Measurements from ENCODE around the gene KIF21B.

KIF21B gene

GRCh38 chr1:201023517-201023902 lies at the start of gene KIF21B:
Gene KIF21B, minus strand, starts transcription at chr1:201023714. Its CDS starts 331 bp downstream, at chr1:201023383.
- DNase-seq (ENCODE audit: low read depth) = peak; percentile 90

- DNase-seq (ENCODE audit: low read depth) = no peak
These were observed 49.4 kb upstream of the KIF21B start for GRCh38 chr1:201072922-201073321.

- DNase-seq (ENCODE audit: low read depth) = no peak
These were observed 48.6 kb upstream of the KIF21B start for GRCh38 chr1:201072149-201072548.

- DNase-seq (ENCODE audit: low read depth) = no peak
These were observed 46.1 kb upstream of the KIF21B start for GRCh38 chr1:201069636-201070035.

GRCh38 chr1:201068976-201069375 lies 45.5 kb upstream of the KIF21B start:
- DNase-seq (ENCODE audit: low read depth) = no peak

- DNase-seq (ENCODE audit: low read depth) = no peak
These were observed 43.5 kb upstream of the KIF21B start for GRCh38 chr1:201066986-201067385.

GRCh38 chr1:201065686-201066085 lies 42.2 kb upstream of the KIF21B start:
- DNase-seq (ENCODE audit: low read depth) = no peak

- no peak for DNase-seq (ENCODE audit: low read depth)
These were observed 41.3 kb upstream of the KIF21B start for GRCh38 chr1:201064806-201065205.

GRCh38 chr1:201063145-201063544 lies 39.6 kb upstream of the KIF21B start:
- no peak for DNase-seq (ENCODE audit: low read depth)

- DNase-seq (ENCODE audit: low read depth) = no peak
These were observed 39.1 kb upstream of the KIF21B start for GRCh38 chr1:201062511-201063091.

- no peak for DNase-seq (ENCODE audit: low read depth)
These were observed 38.4 kb upstream of the KIF21B start for GRCh38 chr1:201061886-201062285.

GRCh38 chr1:201061049-201061448 lies 37.5 kb upstream of the KIF21B start:
- DNase-seq (ENCODE audit: low read depth) = no peak

GRCh38 chr1:201060586-201060985 lies 37.1 kb upstream of the KIF21B start:
- DNase-seq (ENCODE audit: low read depth) = no peak

- DNase-seq (ENCODE audit: low read depth) = no peak
These were observed 36.5 kb upstream of the KIF21B start for GRCh38 chr1:201059871-201060555.

- DNase-seq (ENCODE audit: low read depth) = no peak
These were observed 35.9 kb upstream of the KIF21B start for GRCh38 chr1:201059401-201059800.

- no peak for DNase-seq (ENCODE audit: low read depth)
These were observed 30.6 kb upstream of the KIF21B start for GRCh38 chr1:201054091-201054543.

GRCh38 chr1:201053155-201053860 lies 29.8 kb upstream of the KIF21B start:
- DNase-seq (ENCODE audit: low read depth) = no peak

GRCh38 chr1:201051399-201051798 lies 27.9 kb upstream of the KIF21B start:
- no peak for DNase-seq (ENCODE audit: low read depth)

GRCh38 chr1:201050515-201051277 lies 27.2 kb upstream of the KIF21B start:
- DNase-seq (ENCODE audit: low read depth) = no peak

GRCh38 chr1:201049248-201049831 lies 25.8 kb upstream of the KIF21B start:
- DNase-seq (ENCODE audit: low read depth) = no peak

- DNase-seq (ENCODE audit: low read depth) = no peak
These were observed 25.0 kb upstream of the KIF21B start for GRCh38 chr1:201048521-201048920.

- no peak for DNase-seq (ENCODE audit: low read depth)
These were observed 20.6 kb upstream of the KIF21B start for GRCh38 chr1:201044119-201044518.
